ENCODE results near the gene GJA3. TPM values are rescaled to one million over a fixed set of nuclear protein-coding genes. Genes with fewer than 3 reads are reported as not detected.
A peak's percentile ranks its signal among the peaks of the same experiment; 100 is the strongest.

GJA3 gene
- total RNA-seq, 4 donors from 2014 or later = not detected

DNA sequence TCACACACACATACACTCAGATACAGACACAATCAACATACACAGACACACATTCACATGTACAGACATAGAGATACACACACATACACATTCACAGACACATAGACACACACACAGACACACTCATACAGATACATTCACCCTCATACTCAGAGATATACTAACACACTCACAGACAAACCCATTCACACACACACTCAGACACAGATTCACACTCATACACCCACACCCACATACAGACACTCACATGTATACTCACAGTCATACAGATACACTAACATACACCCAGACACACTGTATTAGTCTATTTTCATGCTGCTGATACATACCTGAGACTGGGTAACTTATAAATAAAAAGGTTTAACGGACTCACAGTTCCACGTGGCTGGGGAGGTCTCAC is 30.8 kb downstream of the GJA3 start:
- TF ChIP-seq, protein P1, sequence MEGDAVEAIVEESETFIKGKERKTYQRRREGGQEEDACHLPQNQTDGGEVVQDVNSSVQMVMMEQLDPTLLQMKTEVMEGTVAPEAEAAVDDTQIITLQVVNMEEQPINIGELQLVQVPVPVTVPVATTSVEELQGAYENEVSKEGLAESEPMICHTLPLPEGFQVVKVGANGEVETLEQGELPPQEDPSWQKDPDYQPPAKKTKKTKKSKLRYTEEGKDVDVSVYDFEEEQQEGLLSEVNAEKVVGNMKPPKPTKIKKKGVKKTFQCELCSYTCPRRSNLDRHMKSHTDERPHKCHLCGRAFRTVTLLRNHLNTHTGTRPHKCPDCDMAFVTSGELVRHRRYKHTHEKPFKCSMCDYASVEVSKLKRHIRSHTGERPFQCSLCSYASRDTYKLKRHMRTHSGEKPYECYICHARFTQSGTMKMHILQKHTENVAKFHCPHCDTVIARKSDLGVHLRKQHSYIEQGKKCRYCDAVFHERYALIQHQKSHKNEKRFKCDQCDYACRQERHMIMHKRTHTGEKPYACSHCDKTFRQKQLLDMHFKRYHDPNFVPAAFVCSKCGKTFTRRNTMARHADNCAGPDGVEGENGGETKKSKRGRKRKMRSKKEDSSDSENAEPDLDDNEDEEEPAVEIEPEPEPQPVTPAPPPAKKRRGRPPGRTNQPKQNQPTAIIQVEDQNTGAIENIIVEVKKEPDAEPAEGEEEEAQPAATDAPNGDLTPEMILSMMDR (IDR thresholded peaks at IDR 0.05 in 4 of 5, conservative IDR thresholded peaks at IDR 0.05 in 1 of 5) = no peak
- no peak for TF ChIP-seq POLR2A (IDR thresholded peaks at IDR 0.05)
- H3K27ac ChIP-seq = no peak overlapping the region
- no peak for ATAC-seq
- DNase-seq = no peak
- H3K4me3 ChIP-seq = no peak overlapping the region
- peaks cover 15 to 16% of the 10 kb centered on the region in 2 donors for H3K4me1 ChIP-seq
- peaks cover 0 to 4% (median 0%) of the 10 kb centered on the region in 3 donors for H3K27me3 ChIP-seq
- intact Hi-C loops (cut with DNase I; ENCODE audit: low total_unique reads) = loop anchor here (2.0 kb wide), 1 partner anchor 33 kb away; no protein-coding TSS in a partner anchor
- H3K9me3 ChIP-seq = no peaks in the 10 kb centered on the region
- no peaks in the 10 kb centered on the region for H3K36me3 ChIP-seq
- in situ Hi-C loops (cut with MboI; ENCODE audit: low sequenced_read_pairs in 4 of 4) = no loop called here

DNA sequence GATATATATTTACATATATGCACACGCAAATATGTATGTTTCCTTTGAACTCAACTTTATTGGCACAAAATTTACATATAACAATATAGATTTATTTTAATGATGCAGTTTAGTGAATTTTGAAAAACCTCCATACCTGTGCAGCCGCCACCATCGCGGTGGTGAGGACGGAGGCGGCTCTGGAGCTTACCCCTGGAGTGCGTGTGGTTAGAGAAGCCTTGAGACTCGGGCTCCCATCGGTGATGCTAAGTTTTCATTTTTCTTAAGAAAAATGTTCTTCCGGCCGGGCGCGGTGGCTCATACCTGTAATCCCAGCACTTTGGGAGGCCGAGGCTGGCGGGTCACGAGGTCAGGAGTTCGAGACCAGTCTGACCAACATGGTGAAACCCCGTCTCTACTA is 31.8 kb downstream of the GJA3 start:
- peaks cover 15 to 16% of the 10 kb centered on the region in 2 donors for H3K4me1 ChIP-seq
- H3K9me3 ChIP-seq = no peaks in the 10 kb centered on the region
- intact Hi-C loops (cut with DNase I; ENCODE audit: low total_unique reads) = loop anchor here (5.0 kb wide), 1 partner anchor 47 kb away; no protein-coding TSS in a partner anchor
- peak overlapping the region in 2 of 4 donors; percentile 65 to 66 for H3K4me3 ChIP-seq
- ATAC-seq (no peak), DNase-seq (no peak)
- no peaks in the 10 kb centered on the region for H3K27me3 ChIP-seq
- H3K36me3 ChIP-seq = no peaks in the 10 kb centered on the region
- in situ Hi-C loops (cut with MboI; ENCODE audit: low sequenced_read_pairs in 4 of 4) = no loop called here
- TF ChIP-seq, protein P1 (IDR thresholded peaks at IDR 0.05 in 4 of 5, conservative IDR thresholded peaks at IDR 0.05 in 1 of 5) = no peak
- TF ChIP-seq POLR2A (IDR thresholded peaks at IDR 0.05) = no peak
- no peak overlapping the region for H3K27ac ChIP-seq

DNA sequence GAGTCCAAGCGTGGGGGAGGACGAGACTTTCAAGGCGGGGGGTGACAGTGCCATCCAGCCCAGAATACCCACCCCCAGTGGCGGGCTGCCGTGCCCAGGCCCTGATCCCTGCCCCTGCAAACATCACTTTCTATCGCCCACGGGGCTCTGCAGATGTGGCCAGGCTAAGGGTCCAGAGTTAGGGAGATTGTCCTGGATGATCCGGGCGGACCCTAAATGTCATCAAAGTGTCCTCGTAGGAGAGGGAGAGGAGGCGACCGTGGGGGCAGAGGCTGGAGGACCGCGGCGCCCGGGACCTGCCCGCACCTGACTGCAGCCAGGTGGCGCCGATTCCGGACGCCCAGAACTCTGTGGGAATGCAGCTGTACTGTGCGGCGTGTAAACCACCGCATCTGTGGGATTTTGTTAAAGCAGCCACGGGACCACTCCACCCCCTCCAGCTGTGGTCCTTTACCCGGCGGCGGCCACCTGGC is 32.4 kb downstream of the GJA3 start:
- no peak for TF ChIP-seq POLR2A (IDR thresholded peaks at IDR 0.05)
- TF ChIP-seq, protein P1 (IDR thresholded peaks at IDR 0.05 in 4 of 5, conservative IDR thresholded peaks at IDR 0.05 in 1 of 5) = peak in 3 of 5 experiments; percentile 14 to 50 (median 46)
- peak; percentile 8 to 19 for ATAC-seq

DNA sequence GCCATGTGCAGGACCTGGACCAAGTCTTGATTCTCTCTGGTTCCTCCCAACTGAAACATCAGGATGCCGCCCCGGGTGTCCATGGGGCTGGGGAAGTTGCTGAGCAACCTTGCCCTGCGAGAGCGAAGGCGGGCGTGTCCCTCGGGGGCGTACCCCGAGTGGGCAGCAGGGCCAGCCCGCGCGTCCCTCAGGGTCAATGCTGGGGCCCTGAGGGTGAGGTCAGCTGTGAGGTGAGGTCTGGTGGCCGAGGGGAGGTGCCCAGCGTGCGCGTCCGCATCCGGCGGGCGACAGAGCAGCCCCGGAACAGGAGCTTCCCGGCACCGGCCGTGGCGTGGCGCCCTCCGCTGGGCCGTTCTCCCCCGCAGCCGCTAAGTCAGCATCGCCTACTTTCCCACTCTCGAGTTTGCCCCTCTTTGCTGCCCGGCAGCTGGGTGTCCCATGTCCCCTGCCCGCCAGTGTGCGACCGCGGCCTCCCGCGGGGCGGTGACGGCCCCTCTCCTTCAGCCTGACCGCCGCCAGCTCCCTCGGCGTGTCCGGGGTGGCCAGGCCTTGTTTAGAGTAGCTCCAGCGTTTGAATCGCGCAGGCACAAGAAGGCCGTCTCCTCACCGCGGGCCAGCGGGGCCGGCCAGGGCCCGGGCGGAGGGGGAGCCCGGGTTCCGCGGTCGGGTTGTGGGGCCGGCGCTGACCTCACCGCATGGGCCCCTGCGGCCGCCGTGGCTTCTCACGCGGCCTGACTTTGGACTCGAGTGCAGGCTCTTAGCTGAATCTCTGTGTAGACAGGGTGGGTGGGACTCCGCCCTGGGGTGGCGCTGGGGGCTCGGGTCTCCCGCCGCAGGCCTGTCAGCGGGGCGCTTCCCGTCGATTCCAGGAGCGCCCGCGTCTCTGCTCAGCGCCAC is 33.0 kb downstream of the GJA3 start:
- intact Hi-C loops (cut with DNase I; ENCODE audit: low total_unique reads) = loop anchor here (5.0 kb wide), 1 partner anchor 46 kb away; no protein-coding TSS in a partner anchor
- H3K27me3 ChIP-seq = no peaks in the 10 kb centered on the region
- peak; percentile 80 to 83 for ATAC-seq

More for the DNA sequence above, 32.4 kb downstream of the GJA3 start:
- Histone ChIP-seq H3K36me3 (no peaks in the 10 kb centered on the region), H3K27ac (peak overlapping the region; percentile 71 to 79 (median 72)), H3K9me3 (no peaks in the 10 kb centered on the region), H3K27me3 (no peaks in the 10 kb centered on the region), H3K4me1 (peaks cover 15 to 16% of the 10 kb centered on the region in 2 donors), H3K4me3 (peak overlapping the region; percentile 58 to 69 (median 66))
- in situ Hi-C loops (cut with MboI; ENCODE audit: low sequenced_read_pairs in 4 of 4) = no loop called here
- intact Hi-C loops (cut with DNase I; ENCODE audit: low total_unique reads) = loop anchor here (5.0 kb wide), 1 partner anchor 46 kb away; no protein-coding TSS in a partner anchor
- DNase-seq = no peak

More for the DNA sequence above, 33.0 kb downstream of the GJA3 start:
- TF ChIP-seq, protein P1 (IDR thresholded peaks at IDR 0.05 in 4 of 5, conservative IDR thresholded peaks at IDR 0.05 in 1 of 5) = peak in 3 of 5 experiments; percentile 25 to 58 (median 51)
- TF ChIP-seq POLR2A (IDR thresholded peaks at IDR 0.05) = peak in 1 of 2 donors; percentile 35
- peak overlapping the region; percentile 71 to 79 (median 72) for H3K27ac ChIP-seq
- peaks cover 15 to 16% of the 10 kb centered on the region in 2 donors for H3K4me1 ChIP-seq
- H3K4me3 ChIP-seq = peak overlapping the region; percentile 58 to 69 (median 66)
- no peaks in the 10 kb centered on the region for H3K36me3 ChIP-seq
- in situ Hi-C loops (cut with MboI; ENCODE audit: low sequenced_read_pairs in 4 of 4) = no loop called here
- DNase-seq = peak; percentile 47 to 60
- H3K9me3 ChIP-seq = no peaks in the 10 kb centered on the region
